K562 (cell line): Measurements from ENCODE around the gene CD84. TPM values are rescaled to one million over a fixed set of nuclear protein-coding genes. Genes with fewer than 3 reads are reported as not detected.
A peak's percentile ranks its signal among the peaks of the same experiment; 100 is the strongest.

Source experiments
- ATAC-seq: fragments of 200-7000 bp; cut with Tn5 transposase; 3 replicates; pipeline ENCODE4 v1.9.1; 2020; ENCODE audit warnings: moderate library complexity
- BruUV-seq: library from RNA; stranded (reverse); fragments of 400-500 nt; replicated peaks from 2 replicates; lab custom pipeline; 2021; lab: Mats Ljungman, UMichigan
- CTCF ChIA-PET: fragments of 300-600 bp; formaldehyde crosslinking; extraction: SDS; loops from one replicate; lab custom pipeline; 2021; ENCODE audit warnings: low intra/inter-chr PET ratio; lab: Yijun Ruan, JAX
- POLR2A ChIA-PET: fragments of 300-600, 350-650 bp; sonication (Branson Sonifier 250); formaldehyde crosslinking; extraction: SDS; loops from one replicate; lab custom pipeline; 2021; ENCODE audit warnings: antibody characterized with exemption, inconsistent platforms; lab: Yijun Ruan, JAX
- DNase-seq, 4 experiments: peaks; one replicate each; pipeline versions ENCODE4 v3.0.0 to v3.0.0-alpha.2; 2011 to 2018; ENCODE audit warnings: low spot score in 3 of 4, mixed read lengths in 3 of 4; ENCODE audit errors: extremely low read depth in 1 of 4
- FAIRE-seq: peaks from 2 replicates; lab custom pipeline; 2011; peaks lifted over from hg19 to GRCh38; lab: Jason Lieb, UNC
- H2AFZ ChIP-seq: 2 replicates; pipeline ENCODE4 v1.6.0; 2011; ENCODE audit warnings: low read depth, low read length, control low read depth, inconsistent platforms
- H3K27ac ChIP-seq: fragments of 200-600 bp; 3 replicates; pipeline ENCODE4 v1.8.0; 2011; ENCODE audit warnings: low read depth, mild to moderate bottlenecking, control low read depth, inconsistent platforms, low read length, moderate library complexity, mixed read lengths; ENCODE audit errors: extremely low read depth
- H3K27me3 ChIP-seq, 2 experiments: fragments of 300-600 bp in 1 of 2; 2 replicates in 1 of 2; 3 replicates in 1 of 2; pipeline versions ENCODE4 v1.6.0 to v1.8.0; 2011; ENCODE audit warnings: inconsistent platforms in 2 of 2, low read length in 2 of 2, mild to moderate bottlenecking in 1 of 2, mixed read lengths in 1 of 2, moderate library complexity in 1 of 2; ENCODE audit not compliant: control insufficient read depth in 2 of 2, insufficient read depth in 2 of 2
- H3K36me3 ChIP-seq: fragments of 300-600 bp; 3 replicates; pipeline ENCODE4 v1.8.0; 2011; ENCODE audit warnings: mild to moderate bottlenecking, low read length, inconsistent platforms; ENCODE audit not compliant: control insufficient read depth, insufficient read depth
- H3K4me1 ChIP-seq, 2 experiments: fragments of 200-600 bp in 1 of 2; replicated peaks in 1 of 2; 2 replicates in 1 of 2; 3 replicates in 1 of 2; pipeline versions ENCODE4 v1.5.1 to v1.8.0; 2011; ENCODE audit warnings: inconsistent platforms in 2 of 2, low read length in 2 of 2, mild to moderate bottlenecking in 1 of 2, mixed read lengths in 1 of 2, moderate library complexity in 1 of 2; ENCODE audit not compliant: control insufficient read depth in 2 of 2, insufficient read depth in 2 of 2
- H3K4me2 ChIP-seq: 2 replicates; pipeline ENCODE4 v1.6.1; 2011; ENCODE audit warnings: low read length, control low read depth, inconsistent platforms, mixed read lengths; ENCODE audit not compliant: insufficient read depth
- H3K4me3 ChIP-seq: fragments of 200-600 bp; sonication (generic), shearing (Covaris generic); 2 replicates; pipeline ENCODE4 v1.5.1; 2016; ENCODE audit warnings: control low read depth, inconsistent platforms
- H3K79me2 ChIP-seq: fragments of 200-600 bp; 3 replicates; pipeline ENCODE4 v1.8.0; 2011; ENCODE audit warnings: low read length, inconsistent platforms; ENCODE audit not compliant: control insufficient read depth, insufficient read depth
- H3K9ac ChIP-seq, 2 experiments: 2 replicates each; pipeline versions ENCODE4 v1.6.0 to v1.6.1; 2011; ENCODE audit warnings: low read depth in 2 of 2, low read length in 2 of 2, control low read depth in 1 of 2, inconsistent platforms in 1 of 2, mild to moderate bottlenecking in 1 of 2, mixed read lengths in 1 of 2; ENCODE audit not compliant: insufficient read depth in 1 of 2
- H3K9me1 ChIP-seq: one replicate; pipeline ENCODE4 v1.6.0; 2011; ENCODE audit warnings: inconsistent platforms, mild to moderate bottlenecking, low read length, moderate library complexity; ENCODE audit not compliant: control insufficient read depth, insufficient read depth
- H3K9me3 ChIP-seq: replicated peaks from 2 replicates; pipeline ENCODE4 v1.5.1; 2011; ENCODE audit warnings: low read depth, low read length, inconsistent platforms; ENCODE audit not compliant: control insufficient read depth, insufficient read depth
- H4K20me1 ChIP-seq: replicated peaks from 2 replicates; pipeline ENCODE4 v1.6.1; 2011; ENCODE audit warnings: low read length, inconsistent platforms, mixed read lengths; ENCODE audit not compliant: control insufficient read depth, insufficient read depth
- ADNP ChIP-seq: fragments of 200-800 bp; sonication (Bioruptor generic); IDR thresholded peaks from 2 replicates; pipeline ENCODE4 v1.6.1; 2016; ENCODE audit warnings: missing genetic modification characterization, missing compliant biosample characterization
- ARID1B ChIP-seq: fragments of 450-650 bp; IDR thresholded peaks from 2 replicates; pipeline ENCODE4 v1.6.1; 2016; ENCODE audit warnings: antibody characterized with exemption, mild to moderate bottlenecking, inconsistent platforms
- CBX3 ChIP-seq, 2 experiments: IDR thresholded peaks; 1 replicate in 1 of 2; 2 replicates in 1 of 2; pipeline ENCODE4 v1.6.1; 2012; ENCODE audit warnings: inconsistent platforms in 2 of 2, low read length in 2 of 2, borderline replicate concordance in 1 of 2, control low read depth in 1 of 2
- CREB3 ChIP-seq: fragments of 450-650 bp; conservative IDR thresholded peaks from 2 replicates; pipeline ENCODE4 v1.6.1; 2016; ENCODE audit warnings: missing genetic modification characterization, low read depth, mild to moderate bottlenecking, missing compliant biosample characterization, moderate library complexity
- EGR1 ChIP-seq: fragments of 450-650 bp; conservative IDR thresholded peaks from 2 replicates; pipeline ENCODE4 v1.6.1; 2017; ENCODE audit warnings: mild to moderate bottlenecking
- EP300 ChIP-seq: IDR thresholded peaks from 2 replicates; pipeline ENCODE4 v1.6.1; 2012; ENCODE audit warnings: low read length, improper control_type of control experiment
- HLTF ChIP-seq: fragments of 450-650 bp; IDR thresholded peaks from 2 replicates; pipeline ENCODE4 v1.6.1; 2016
- ILF3 ChIP-seq: fragments of 450-650 bp; IDR thresholded peaks from 2 replicates; pipeline ENCODE4 v1.6.1; 2018; ENCODE audit warnings: antibody characterized with exemption, mild to moderate bottlenecking, moderate library complexity, borderline replicate concordance
- JUND ChIP-seq, 2 experiments: IDR thresholded peaks; 2 replicates in 1 of 2; 3 replicates in 1 of 2; pipeline ENCODE4 v1.6.1; 2011; ENCODE audit warnings: borderline replicate concordance in 2 of 2, low read depth in 2 of 2, low read length in 2 of 2, improper control_type of control experiment in 1 of 2, missing biosample characterization in 1 of 2, missing genetic modification characterization in 1 of 2, missing genetic modification reagents in 1 of 2
- KHSRP ChIP-seq: fragments of 450-650 bp; IDR thresholded peaks from 2 replicates; pipeline ENCODE4 v1.6.1; 2017
- MEF2D ChIP-seq: conservative IDR thresholded peaks from 2 replicates; pipeline ENCODE4 v1.6.1; 2016; ENCODE audit warnings: low read depth, missing genetic modification characterization, missing compliant biosample characterization
- MYNN ChIP-seq, 2 experiments: sonication (generic); formaldehyde crosslinking in 1 of 2; IDR thresholded peaks; 2 replicates each; pipeline versions ENCODE4 v1.5.0 to v1.6.1; 2016 to 2020; ENCODE audit warnings: antibody characterized with exemption in 1 of 2, missing genetic modification reagents in 1 of 2
- PTTG1 ChIP-seq: fragments of 450-650 bp; IDR thresholded peaks from 2 replicates; pipeline ENCODE4 v1.6.1; 2016; ENCODE audit warnings: low read depth, mild to moderate bottlenecking, missing genetic modification characterization, missing compliant biosample characterization
- SMARCB1 ChIP-seq: IDR thresholded peaks from 2 replicates; pipeline ENCODE4 v1.6.1; 2011; ENCODE audit warnings: improper control_type of control experiment, low read depth; ENCODE audit not compliant: insufficient read length
- TBP ChIP-seq: optimal IDR thresholded peaks from 2 replicates; pipeline ENCODE3; 2011; ENCODE audit warnings: low read depth, low read length, improper control_type of control experiment
- TCF3 ChIP-seq: sonication (generic); formaldehyde crosslinking; IDR thresholded peaks from 2 replicates; pipeline ENCODE4 v1.4.0; 2020; ENCODE audit warnings: mild to moderate bottlenecking, missing genetic modification reagents
- U2AF2 ChIP-seq: fragments of 200-400 bp; formaldehyde crosslinking; optimal IDR thresholded peaks from 2 replicates; pipeline ENCODE3; 2017; ENCODE audit warnings: low read depth, mild to moderate bottlenecking, low read length
- ZNF384 ChIP-seq: IDR thresholded peaks from 2 replicates; pipeline ENCODE4 v1.6.1; 2012; ENCODE audit warnings: low read depth, low read length, improper control_type of control experiment
- ZNF41 ChIP-seq: fragments of 250-450 bp; sonication (Bioruptor Pico); conservative IDR thresholded peaks from 2 replicates; pipeline ENCODE4 v1.4.0; 2020; ENCODE audit warnings: mild to moderate bottlenecking
- WGBS: fragments of 100-300 bp; shearing (Covaris generic); methylation state at CpG from one replicate; pipeline ENCODE4 v1.1.6; 2016; ENCODE audit warnings: low coverage, mixed read lengths; ENCODE audit not compliant: insufficient coverage; ENCODE audit errors: missing lambda C conversion rate; 5-methylcytosine and 5-hydroxymethylcytosine counted together
- in situ Hi-C: fragments of 300-500 bp; cut with MboI; formaldehyde crosslinking; loops from 4 replicates; pipeline ENCODE4 v1.15.0; 2018; ENCODE audit warnings: inconsistent platforms, mixed read lengths
- intact Hi-C: fragments of 100-400 bp; cut with micrococcal nuclease; formaldehyde crosslinking; loops from 2 replicates; pipeline ENCODE4 v1.14.2; 2022
- polyA plus RNA-seq, 8 experiments: library from polyadenylated mRNA; depleted of rRNA in 4 of 8; stranded (reverse) in 5 of 8; unstranded in 3 of 8; fragments of >200 nt; fragmentation: Nextera tagmentation in 2 of 8; fragmentation: Illumina TruSeq in 1 of 8; extraction: Ambion mirVana in 2 of 8; extraction: Trizol in 1 of 8; gene quantifications; 2 replicates each; pipeline versions ENCODE4 v1.2.1 to v1.2.3, GENCODE V29; 2011 to 2014; ENCODE audit warnings: inconsistent platforms in 1 of 8, missing spikeins in 1 of 8
- total RNA-seq, 7 experiments: library from RNA; depleted of rRNA in 6 of 7; stranded (reverse); fragments of >200 nt in 6 of 7; fragmentation: Illumina TruSeq in 2 of 7; extraction: Trizol in 2 of 7; gene quantifications; 2 replicates each; pipeline versions ENCODE4 v1.2.1 to v1.2.3, GENCODE V29; 2011 to 2021; ENCODE audit warnings: low replicate concordance in 1 of 7
- TF ChIP-seq, protein P1 (sequence below): sonication (generic); formaldehyde crosslinking; IDR thresholded peaks from 2 replicates; pipeline ENCODE4 v1.8.0; 2022; ENCODE audit warnings: missing genetic modification reagents, mild to moderate bottlenecking, borderline replicate concordance

CD84 gene
- total and polyA plus RNA-seq, 9 of the 15 experiments (the other 6 are each of a cell fraction or from before 2014, with no cell fraction given): 0.82 to 6.8 (median 2.0) TPM

GRCh38 chr1:160576390-160576789, 2.9 kb downstream of the CD84 start:
- POLR2A ChIA-PET: interaction anchor here (0.7 to 0.9 kb wide), 2 partner anchors 16 to 30 kb away, joined by 3 to 4 read pairs; no protein-coding TSS in a partner anchor
- H3K36me3 ChIP-seq: no peaks in the 10 kb centered on the region
- CTCF ChIA-PET: no interaction called here
- no peak overlapping the region for H3K4me2 ChIP-seq
- in situ Hi-C loops: no loop called here
- H3K27ac ChIP-seq: no peak overlapping the region
- H3K9me1 ChIP-seq: no peaks in the 10 kb centered on the region
- 33% methylated on average over 3 of the region's 3 CpGs for WGBS
- FAIRE-seq (no peak), ATAC-seq (no peak), DNase-seq (no peak)
- H3K27me3 ChIP-seq: no peaks in the 10 kb centered on the region
- no peak overlapping the region for H3K4me3 ChIP-seq
- H4K20me1 ChIP-seq: no peaks in the 10 kb centered on the region
- no peaks in the 10 kb centered on the region for H3K9me3 ChIP-seq
- no peak overlapping the region for H3K9ac ChIP-seq
- peaks cover 0 to 65% of the 10 kb centered on the region in 2 experiments; a peak in 4 of 5 replicates for H3K4me1 ChIP-seq
- H3K79me2 ChIP-seq: no peaks in the 10 kb centered on the region
- intact Hi-C loops: no loop called here
- no peak overlapping the region for H2AFZ ChIP-seq
- BruUV-seq: no TSS peak
- TF ChIP-seq ZNF41 (no peak), U2AF2 (no peak), ZNF384 (no peak), EP300 (no peak), TCF3 (CRISPR knock-in tag) (no peak), KHSRP (no peak), EGR1 (peak; percentile 52), MEF2D (tag) (no peak), ARID1B (no peak), ADNP (no peak), SMARCB1 (no peak), ILF3 (no peak), CREB3 (tag) (no peak), JUND (IDR thresholded peaks at IDR 0.05; ENCODE audit: borderline replicate concordance, low read depth, low read length) (peak; percentile 57; the same call in 1 of the 2 replicates), JUND (tag; IDR thresholded peaks at IDR 0.05; ENCODE audit: borderline replicate concordance, low read depth, low read length) (peak; percentile 20; the same call in 1 of the 3 replicates), MYNN (IDR thresholded peaks at IDR 0.05) (no peak), MYNN (CRISPR knock-in tag; IDR thresholded peaks at IDR 0.05) (no peak), HLTF (no peak), TBP (no peak), PTTG1 (tag) (no peak), CBX3 (IDR thresholded peaks at IDR 0.05; ENCODE audit: borderline replicate concordance in 1 of 2, low read length in 2 of 2) (no peak)
- TF ChIP-seq, protein P1, sequence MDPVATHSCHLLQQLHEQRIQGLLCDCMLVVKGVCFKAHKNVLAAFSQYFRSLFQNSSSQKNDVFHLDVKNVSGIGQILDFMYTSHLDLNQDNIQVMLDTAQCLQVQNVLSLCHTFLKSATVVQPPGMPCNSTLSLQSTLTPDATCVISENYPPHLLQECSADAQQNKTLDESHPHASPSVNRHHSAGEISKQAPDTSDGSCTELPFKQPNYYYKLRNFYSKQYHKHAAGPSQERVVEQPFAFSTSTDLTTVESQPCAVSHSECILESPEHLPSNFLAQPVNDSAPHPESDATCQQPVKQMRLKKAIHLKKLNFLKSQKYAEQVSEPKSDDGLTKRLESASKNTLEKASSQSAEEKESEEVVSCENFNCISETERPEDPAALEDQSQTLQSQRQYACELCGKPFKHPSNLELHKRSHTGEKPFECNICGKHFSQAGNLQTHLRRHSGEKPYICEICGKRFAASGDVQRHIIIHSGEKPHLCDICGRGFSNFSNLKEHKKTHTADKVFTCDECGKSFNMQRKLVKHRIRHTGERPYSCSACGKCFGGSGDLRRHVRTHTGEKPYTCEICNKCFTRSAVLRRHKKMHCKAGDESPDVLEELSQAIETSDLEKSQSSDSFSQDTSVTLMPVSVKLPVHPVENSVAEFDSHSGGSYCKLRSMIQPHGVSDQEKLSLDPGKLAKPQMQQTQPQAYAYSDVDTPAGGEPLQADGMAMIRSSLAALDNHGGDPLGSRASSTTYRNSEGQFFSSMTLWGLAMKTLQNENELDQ: no peak
